HAP-1 (cell line): ENCODE data around the gene RFPL1.

Source experiments
- DNase-seq, 2 experiments: peaks; one replicate each; pipeline ENCODE4 v3.0.0-alpha.2; 2016 to 2020; ENCODE audit warnings: low spot score in 2 of 2
- H3K27me3 ChIP-seq: fragments of 250-450 bp; sonication (Bioruptor Pico); 2 replicates; pipeline ENCODE4 v1.5.1; 2020; ENCODE audit warnings: low read depth, mild to moderate bottlenecking, moderate library complexity
- H3K36me3 ChIP-seq: fragments of 250-450 bp; sonication (Bioruptor Pico); replicated peaks from 2 replicates; pipeline ENCODE4 v1.5.1; 2020; ENCODE audit warnings: mild to moderate bottlenecking
- H3K4me1 ChIP-seq: fragments of 250-450 bp; sonication (Bioruptor Pico); 2 replicates; pipeline ENCODE4 v1.5.1; 2020; ENCODE audit warnings: mild to moderate bottlenecking
- H3K4me3 ChIP-seq: fragments of 250-450 bp; sonication (Bioruptor Pico); 2 replicates; pipeline ENCODE4 v1.5.1; 2020; ENCODE audit warnings: mild to moderate bottlenecking, moderate library complexity
- H3K9me3 ChIP-seq: fragments of 250-450 bp; sonication (Bioruptor Pico); 2 replicates; pipeline ENCODE4 v1.5.1; 2020; ENCODE audit warnings: mild to moderate bottlenecking, moderate library complexity
- in situ Hi-C: fragments of 300-500 bp; cut with MboI; formaldehyde crosslinking; loops from 3 replicates; pipeline ENCODE4 v1.14.3; 2020; ENCODE audit warnings: low sequenced_read_pairs, inconsistent platforms, mixed read lengths

Gene RFPL1

DNA sequence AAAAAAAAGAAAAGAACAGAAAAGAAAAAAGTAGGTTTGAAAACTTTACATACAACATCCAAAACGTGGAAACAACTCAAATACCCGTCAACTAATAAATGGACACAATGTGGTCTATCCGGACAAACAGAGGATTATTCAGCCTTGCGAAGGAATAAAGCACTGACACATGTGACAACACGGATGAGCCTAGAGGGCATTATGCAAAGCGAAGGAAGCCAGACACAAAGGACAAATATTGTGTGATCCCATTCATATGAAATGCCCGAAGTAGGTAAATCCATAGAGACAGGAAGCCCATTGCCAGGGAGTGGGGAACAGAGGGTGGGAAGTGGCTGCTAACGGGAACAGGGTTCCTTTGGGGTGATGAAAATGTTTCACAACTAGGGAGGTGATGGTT lies 11.8 kb downstream of the RFPL1 start:
- H3K27me3 ChIP-seq = no peaks in the 10 kb centered on the region
- H3K4me1 ChIP-seq = peaks cover 10% of the 10 kb centered on the region
- in situ Hi-C loops = no loop called here
- H3K4me3 ChIP-seq = no peak overlapping the region
- peak; percentile 73 to 86 for DNase-seq
- no peaks in the 10 kb centered on the region for H3K36me3 ChIP-seq
- no peaks in the 10 kb centered on the region for H3K9me3 ChIP-seq

DNA sequence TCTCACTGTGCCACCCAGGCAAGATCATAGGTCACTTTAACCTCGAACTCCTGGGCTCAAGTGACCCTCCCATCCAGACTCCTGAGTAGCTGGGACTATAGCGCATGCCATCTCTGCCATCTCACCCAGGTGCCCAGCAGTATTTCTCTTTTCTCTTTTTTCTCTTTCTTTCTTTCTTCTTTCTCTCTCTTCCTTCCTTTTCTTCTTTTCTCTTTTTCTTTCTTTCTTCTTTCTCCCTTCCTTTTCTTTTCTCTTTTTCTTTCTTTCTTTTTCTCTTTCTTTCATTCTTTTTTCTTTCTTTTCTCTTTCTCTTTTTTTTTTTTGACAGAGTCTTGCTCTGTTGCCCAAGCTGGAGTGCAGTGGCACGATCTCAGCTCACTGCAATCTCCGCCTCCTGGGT lies 13.5 kb downstream of the RFPL1 start:
- no peak for DNase-seq
- Histone ChIP-seq H3K4me1 (peaks cover 10% of the 10 kb centered on the region), H3K9me3 (no peaks in the 10 kb centered on the region), H3K4me3 (no peak overlapping the region), H3K27me3 (no peaks in the 10 kb centered on the region), H3K36me3 (no peaks in the 10 kb centered on the region)
- in situ Hi-C loops = no loop called here

DNA sequence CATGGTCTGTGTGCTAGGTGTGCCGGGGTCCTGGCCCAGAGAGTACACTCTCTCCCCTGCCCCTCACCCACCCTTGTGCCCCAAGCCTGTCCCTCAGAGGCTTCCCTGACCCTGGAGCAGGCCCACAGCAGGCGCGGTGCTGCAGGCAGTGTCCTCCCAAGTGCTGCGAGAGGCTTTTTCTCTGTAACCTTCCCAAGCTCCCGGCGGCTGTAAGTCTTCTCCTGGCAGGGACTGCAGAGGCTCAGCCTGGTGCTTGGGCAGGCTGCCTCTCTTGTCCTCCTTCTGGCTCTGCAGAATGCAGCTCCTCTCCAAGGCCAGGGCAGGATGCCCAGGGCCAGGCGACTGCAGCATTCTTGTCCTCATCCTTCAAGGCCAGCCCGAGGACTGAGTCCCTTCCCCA lies 15.9 kb downstream of the RFPL1 start:
- Histone ChIP-seq H3K36me3 (no peaks in the 10 kb centered on the region), H3K27me3 (no peaks in the 10 kb centered on the region), H3K4me1 (peaks cover 10% of the 10 kb centered on the region), H3K9me3 (no peaks in the 10 kb centered on the region), H3K4me3 (no peak overlapping the region)
- DNase-seq = no peak
- in situ Hi-C loops = no loop called here

DNA sequence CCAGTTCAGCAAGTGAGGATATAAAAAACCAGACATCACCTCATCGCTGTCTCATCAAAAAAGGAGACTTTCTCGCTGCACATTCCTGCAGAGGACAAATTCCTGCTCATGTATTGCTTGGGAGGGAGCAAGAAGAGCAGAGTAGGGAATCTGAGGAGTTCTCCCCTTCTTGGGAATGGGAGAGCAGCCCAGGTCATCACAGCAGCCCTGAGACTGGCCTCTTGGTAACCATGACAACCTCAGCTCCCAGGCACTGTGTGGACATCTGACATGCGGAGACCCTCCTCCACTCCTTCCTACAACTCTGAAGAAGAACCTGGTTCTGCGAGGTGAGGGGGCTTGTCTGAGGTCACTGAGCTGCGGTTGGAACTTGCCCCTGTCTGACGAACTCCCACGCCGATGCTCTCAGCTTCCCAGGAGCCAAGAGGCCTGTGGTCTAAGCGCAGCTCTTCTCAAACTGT lies 17.9 kb downstream of the RFPL1 start:
- Histone ChIP-seq H3K36me3 (no peaks in the 10 kb centered on the region), H3K27me3 (no peaks in the 10 kb centered on the region), H3K4me1 (no peaks in the 10 kb centered on the region), H3K4me3 (no peak overlapping the region), H3K9me3 (no peaks in the 10 kb centered on the region)
- DNase-seq = no peak
- in situ Hi-C loops = no loop called here

DNA sequence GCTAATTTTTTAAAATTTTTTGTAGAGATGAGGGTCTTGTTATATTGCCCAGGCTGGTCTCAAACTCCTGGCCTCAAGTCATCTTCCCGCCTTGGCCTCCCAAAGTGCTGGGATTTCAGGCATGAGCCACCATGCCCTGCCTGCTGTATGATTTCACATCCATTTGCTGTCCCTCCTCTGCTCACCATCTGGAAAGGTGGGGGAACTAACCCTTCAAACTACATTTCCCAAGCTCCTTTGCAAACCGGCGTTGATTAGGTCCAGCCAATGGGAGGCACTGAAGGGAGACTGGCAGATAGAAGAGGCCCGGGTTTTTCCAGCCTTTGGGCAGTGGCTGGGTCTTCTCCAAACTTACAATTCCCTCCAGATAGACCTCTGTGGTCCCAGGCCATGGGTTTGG lies 19.3 kb downstream of the RFPL1 start:
- Histone ChIP-seq H3K4me3 (no peak overlapping the region), H3K27me3 (no peaks in the 10 kb centered on the region), H3K4me1 (no peaks in the 10 kb centered on the region), H3K36me3 (no peaks in the 10 kb centered on the region), H3K9me3 (no peaks in the 10 kb centered on the region)
- peak; percentile 67 to 72 for DNase-seq
- in situ Hi-C loops = no loop called here

DNA sequence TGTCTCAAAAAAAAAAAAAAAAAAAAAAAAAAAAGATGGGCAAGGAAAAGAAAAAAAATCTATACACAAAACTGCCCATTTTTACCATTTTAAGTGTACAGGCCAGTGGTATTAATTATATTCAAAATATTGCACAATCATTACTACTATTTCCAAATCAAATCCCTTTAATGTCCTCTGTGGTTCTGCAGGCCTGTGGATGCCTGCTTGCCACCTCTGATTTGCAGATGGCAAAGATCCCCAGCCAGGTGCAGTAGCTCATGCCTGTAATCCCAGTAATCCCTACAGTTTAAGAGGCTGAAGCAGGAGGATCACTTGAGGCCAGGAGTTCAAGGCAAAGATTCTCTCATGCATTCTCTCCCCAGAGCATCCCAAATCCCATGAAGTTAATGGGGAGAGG lies 20.2 kb downstream of the RFPL1 start:
- DNase-seq = no peak
- H3K9me3 ChIP-seq = no peaks in the 10 kb centered on the region
- H3K4me3 ChIP-seq = no peak overlapping the region
- in situ Hi-C loops = no loop called here
- H3K4me1 ChIP-seq = no peaks in the 10 kb centered on the region
- H3K27me3 ChIP-seq = no peaks in the 10 kb centered on the region
- H3K36me3 ChIP-seq = no peaks in the 10 kb centered on the region

DNA sequence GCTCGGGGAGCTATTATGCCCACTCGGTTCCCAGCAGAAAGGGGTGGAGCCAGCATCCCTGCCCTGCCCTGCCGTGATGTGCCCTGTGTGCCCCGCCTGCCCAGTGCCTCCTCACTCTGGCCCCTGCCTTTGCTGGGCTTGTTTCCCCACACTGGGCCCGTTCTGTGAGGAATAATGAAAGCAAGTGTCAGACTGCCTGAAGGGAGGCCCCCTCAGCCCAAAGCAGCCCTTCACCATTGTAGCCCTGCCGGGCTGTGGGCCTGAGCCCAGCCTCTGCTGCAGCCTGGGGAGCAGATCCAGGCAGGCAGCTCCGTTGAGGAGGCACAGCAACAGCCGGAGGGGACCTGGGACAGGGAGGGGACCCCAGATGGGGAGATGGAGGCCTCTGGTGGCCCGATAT lies 21.4 kb downstream of the RFPL1 start:
- Histone ChIP-seq H3K9me3 (no peaks in the 10 kb centered on the region), H3K36me3 (no peaks in the 10 kb centered on the region), H3K27me3 (no peaks in the 10 kb centered on the region), H3K4me1 (no peaks in the 10 kb centered on the region), H3K4me3 (no peak overlapping the region)
- in situ Hi-C loops = no loop called here
- no peak for DNase-seq

DNA sequence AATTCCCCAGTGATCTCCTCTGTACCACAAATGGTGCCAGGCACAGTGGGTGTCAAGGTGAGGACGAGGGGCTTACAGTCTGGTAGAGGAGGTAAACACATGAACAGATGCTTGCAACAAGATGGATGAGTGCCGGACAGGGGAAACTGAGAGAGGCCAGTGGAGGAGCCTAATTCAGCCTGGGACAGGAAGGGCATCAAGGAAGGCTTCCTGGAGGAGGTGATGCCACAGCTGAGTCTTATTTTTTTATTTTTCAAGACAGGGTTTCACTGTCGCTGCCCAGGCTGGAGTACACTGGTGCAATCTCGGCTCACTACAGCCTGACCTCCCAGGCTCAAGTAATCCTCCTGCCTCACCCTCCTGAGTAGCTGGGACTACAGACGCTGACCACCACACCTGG lies 22.9 kb downstream of the RFPL1 start:
- no peak for DNase-seq
- in situ Hi-C loops = no loop called here
- H3K9me3 ChIP-seq = no peaks in the 10 kb centered on the region
- no peak overlapping the region for H3K4me3 ChIP-seq
- no peaks in the 10 kb centered on the region for H3K4me1 ChIP-seq
- H3K27me3 ChIP-seq = no peaks in the 10 kb centered on the region
- H3K36me3 ChIP-seq = no peaks in the 10 kb centered on the region

DNA sequence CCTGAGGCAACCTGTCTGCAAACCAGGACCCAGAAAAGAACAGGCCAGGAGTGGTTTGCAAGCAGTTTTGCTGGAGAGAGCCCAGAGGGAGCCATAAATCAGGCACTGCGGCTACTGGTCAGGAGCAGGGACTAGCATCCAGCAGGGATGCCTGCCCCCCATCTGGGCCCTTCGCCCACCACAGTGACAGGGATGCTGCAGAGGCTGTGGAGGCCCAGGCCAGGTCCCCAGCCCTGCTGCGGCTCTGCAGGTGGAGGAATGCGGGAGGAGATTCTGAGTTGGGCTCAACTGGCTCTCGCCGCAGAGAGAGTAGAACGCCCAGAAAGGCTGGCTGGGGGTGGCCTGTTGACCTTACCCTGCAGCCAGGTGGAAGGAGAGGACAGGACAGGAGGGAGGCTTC lies 25.2 kb downstream of the RFPL1 start:
- in situ Hi-C loops = no loop called here
- Histone ChIP-seq H3K27me3 (no peaks in the 10 kb centered on the region), H3K4me3 (no peak overlapping the region), H3K36me3 (no peaks in the 10 kb centered on the region), H3K9me3 (no peaks in the 10 kb centered on the region), H3K4me1 (no peaks in the 10 kb centered on the region)
- DNase-seq = no peak

DNA sequence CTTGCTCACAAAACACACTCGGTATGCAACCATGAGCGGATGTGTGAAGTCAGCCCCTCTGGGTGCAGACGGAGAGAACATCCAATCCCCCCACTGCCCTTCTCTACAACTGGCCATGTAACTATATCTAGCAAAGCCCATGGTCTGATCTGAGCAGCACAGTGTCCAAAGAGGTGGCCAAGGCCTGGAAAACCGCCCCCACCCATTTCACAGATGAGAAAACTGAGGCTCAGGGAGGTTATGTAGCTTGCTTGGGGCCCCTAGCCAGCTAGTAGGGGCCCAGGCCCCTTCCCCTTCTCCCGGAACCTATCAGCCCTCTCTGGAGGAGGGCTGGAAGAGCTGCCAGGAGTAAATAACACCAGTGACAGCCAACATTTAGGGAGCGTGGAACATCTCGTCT lies 26.2 kb downstream of the RFPL1 start:
- Histone ChIP-seq H3K4me1 (no peaks in the 10 kb centered on the region), H3K27me3 (no peaks in the 10 kb centered on the region), H3K36me3 (no peaks in the 10 kb centered on the region), H3K4me3 (no peak overlapping the region), H3K9me3 (no peaks in the 10 kb centered on the region)
- in situ Hi-C loops = no loop called here
- DNase-seq = no peak

DNA sequence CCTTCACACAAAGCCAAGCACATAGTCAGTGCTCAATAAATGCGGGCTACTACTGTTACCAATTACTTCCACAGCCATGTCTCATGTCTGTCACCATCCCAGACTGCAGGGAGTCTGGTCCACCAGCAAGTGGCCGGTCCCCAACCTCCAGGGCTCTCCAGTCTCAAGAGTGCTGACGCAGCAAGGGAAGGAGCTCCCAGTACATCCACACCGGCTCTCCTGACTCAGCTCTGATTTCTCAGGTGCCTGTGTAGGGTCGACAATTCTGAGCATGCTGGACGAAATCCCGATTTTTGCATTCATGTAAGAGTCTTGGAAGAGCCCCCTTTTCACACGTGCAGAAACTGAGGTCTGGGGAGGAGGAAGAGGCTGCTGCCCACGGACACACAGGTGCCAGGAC lies 31.4 kb downstream of the RFPL1 start:
- in situ Hi-C loops = no loop called here
- H3K9me3 ChIP-seq = no peaks in the 10 kb centered on the region
- H3K4me3 ChIP-seq = peak overlapping the region; percentile 35
- 0 out of 2 replicates have a peak, but pooled peaks cover 2% of the 10 kb centered on the region for H3K27me3 ChIP-seq
- no peaks in the 10 kb centered on the region for H3K36me3 ChIP-seq
- peaks cover 5% of the 10 kb centered on the region; the same call in 1 of the 2 replicates for H3K4me1 ChIP-seq
- DNase-seq = no peak

DNA sequence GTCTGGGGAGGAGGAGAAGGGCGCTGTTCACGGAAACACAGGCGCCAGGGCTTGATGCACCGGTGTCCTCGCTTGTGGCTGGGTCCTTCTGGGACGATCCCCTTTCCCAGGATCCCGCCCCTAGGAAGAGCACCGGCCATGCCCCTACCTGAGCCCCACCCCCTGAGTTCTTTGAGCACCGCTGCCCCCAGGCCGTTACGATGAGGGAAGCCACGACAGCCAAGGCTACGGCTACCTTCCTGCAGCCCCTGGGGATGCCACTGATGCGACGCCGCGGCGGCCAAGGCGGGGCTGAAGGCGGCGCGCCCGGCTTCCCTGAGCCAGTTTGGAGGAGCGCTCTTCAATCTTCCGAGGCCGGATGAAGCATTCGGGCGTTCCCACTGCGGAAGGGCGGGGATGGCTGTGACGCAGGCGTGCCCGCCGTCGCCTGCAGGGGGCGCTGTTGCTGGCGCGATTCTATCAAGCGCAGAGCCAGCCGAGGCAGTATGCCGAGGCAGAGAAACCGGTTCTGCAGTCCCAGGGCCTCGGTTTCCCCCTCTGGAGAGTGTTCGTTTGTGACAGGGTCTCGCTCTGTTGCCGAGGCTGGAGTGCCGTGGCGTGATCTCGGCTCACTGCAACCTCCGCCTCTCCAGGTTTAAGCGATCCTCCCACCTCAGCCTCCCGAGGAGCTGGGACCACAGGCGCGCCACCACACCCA lies 31.9 kb downstream of the RFPL1 start:
- peak overlapping the region; percentile 35 for H3K4me3 ChIP-seq
- H3K4me1 ChIP-seq = peaks cover 5% of the 10 kb centered on the region; the same call in 1 of the 2 replicates
- no peaks in the 10 kb centered on the region for H3K36me3 ChIP-seq
- peak; percentile 50 to 91 for DNase-seq
- in situ Hi-C loops = no loop called here
- peaks cover 2% of the 10 kb centered on the region; the same call in 1 of the 2 replicates for H3K27me3 ChIP-seq
- H3K9me3 ChIP-seq = no peaks in the 10 kb centered on the region

DNA sequence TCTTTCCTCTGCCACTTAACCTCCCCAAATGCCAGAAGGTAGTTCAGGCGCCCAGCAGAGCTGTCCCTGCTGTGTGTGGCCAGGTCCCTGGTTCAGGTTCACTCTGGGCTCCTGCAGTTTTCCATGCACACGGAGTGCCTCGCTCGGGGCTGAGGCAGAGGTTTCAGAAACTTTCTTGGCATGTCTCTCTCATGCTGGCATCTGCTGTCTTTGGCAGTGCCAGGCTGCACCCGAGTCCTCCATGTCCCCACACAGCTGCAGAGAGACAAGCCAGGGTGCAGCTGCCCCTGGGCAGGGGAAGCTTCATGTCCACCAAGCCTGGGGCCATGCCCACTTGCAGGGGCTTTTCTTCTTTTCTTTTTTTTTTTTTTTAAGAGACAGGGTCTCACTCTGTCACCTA lies 34.6 kb downstream of the RFPL1 start:
- DNase-seq = no peak
- no peak overlapping the region for H3K4me3 ChIP-seq
- H3K36me3 ChIP-seq = no peaks in the 10 kb centered on the region
- peaks cover 6% of the 10 kb centered on the region for H3K27me3 ChIP-seq
- in situ Hi-C loops = no loop called here
- no peaks in the 10 kb centered on the region for H3K9me3 ChIP-seq
- H3K4me1 ChIP-seq = peaks cover 5% of the 10 kb centered on the region; the same call in 1 of the 2 replicates

DNA sequence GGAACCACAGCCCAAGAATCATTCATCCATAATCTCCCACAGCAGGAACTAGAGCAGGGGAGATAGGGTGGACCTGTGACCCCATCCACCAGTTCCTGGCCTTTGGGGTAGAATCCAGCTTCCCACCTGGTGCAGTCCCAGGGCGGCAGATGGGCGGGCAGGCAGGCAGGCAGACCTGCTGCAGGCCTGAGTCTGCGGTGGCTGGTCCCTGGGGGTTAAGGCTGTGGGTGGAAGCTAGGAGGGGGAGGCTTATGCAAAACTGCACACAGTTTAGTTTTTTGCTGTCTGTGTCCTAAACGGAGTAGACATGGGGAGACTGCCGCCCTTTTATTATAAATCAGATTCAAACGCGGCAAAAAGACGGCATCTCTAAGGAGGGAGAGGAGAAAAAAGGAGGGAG lies 37.2 kb downstream of the RFPL1 start:
- Histone ChIP-seq H3K4me3 (no peak overlapping the region), H3K4me1 (peaks cover 1% of the 10 kb centered on the region; the same call in 1 of the 2 replicates), H3K36me3 (no peaks in the 10 kb centered on the region), H3K9me3 (no peaks in the 10 kb centered on the region), H3K27me3 (peaks cover 11% of the 10 kb centered on the region)
- no peak for DNase-seq
- in situ Hi-C loops = no loop called here

DNA sequence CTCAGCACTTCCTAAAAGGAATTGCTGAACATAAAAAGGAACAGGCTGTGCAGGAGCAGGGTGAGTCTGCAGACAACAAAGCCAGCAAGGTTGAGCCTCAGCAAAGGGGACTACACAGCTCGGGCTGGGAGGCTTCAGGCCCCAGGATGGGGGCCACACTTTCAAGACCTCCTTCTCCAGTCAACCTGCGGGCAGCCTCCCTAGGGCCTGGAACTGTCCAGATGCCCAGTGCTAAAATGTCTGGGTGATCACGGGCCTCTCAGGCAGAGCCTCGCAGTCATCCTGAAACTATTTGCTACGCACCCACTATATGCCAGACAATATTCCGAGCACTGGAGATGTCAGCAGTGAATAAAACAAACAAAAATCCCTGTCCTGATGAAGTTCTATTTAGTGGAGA lies 37.7 kb downstream of the RFPL1 start:
- Histone ChIP-seq H3K36me3 (no peaks in the 10 kb centered on the region), H3K27me3 (peaks cover 11% of the 10 kb centered on the region)
- no peak for DNase-seq

More for the DNA sequence above, 37.7 kb downstream of the RFPL1 start:
- Histone ChIP-seq H3K9me3 (no peaks in the 10 kb centered on the region), H3K4me1 (no peaks in the 10 kb centered on the region), H3K4me3 (no peak overlapping the region)
- in situ Hi-C loops = no loop called here
